Measurements from ENCODE around the gene MMP24.

The MMP24 gene

DNA sequence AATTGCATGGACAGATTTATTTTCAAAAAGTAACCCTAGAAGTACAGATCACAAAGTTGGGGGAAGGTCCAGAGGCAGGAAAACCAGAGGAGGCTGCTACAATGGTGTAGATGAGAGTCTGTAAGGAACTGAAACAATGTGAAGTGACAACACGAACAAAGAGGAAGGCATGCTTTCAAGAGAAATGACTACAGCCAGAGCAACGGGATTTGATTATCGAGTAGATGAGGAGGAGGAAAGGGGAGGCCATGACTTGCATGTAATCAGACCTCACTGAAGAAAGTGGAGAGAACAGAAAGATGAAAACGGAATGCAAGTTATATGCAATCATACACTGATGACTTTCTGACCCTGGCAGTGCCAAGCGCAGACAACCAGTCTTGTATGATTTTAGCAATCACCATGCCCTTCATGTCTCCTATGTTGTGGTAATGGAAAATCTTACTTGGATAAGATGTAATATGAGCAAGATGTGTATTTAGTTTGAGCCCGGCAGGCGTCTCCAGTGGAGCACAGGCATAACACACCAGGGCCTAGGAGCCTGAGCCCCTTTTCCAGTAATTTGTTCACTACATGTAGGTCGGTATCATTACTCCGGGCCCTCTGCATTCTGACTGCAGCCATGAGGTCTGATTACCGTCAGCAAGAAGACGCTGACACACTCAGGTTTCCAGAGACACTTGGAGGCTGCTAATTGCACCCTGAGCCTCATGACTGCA lies 99.7 kb downstream of the MMP24 start:
- peaks cover 2% of the 10 kb centered on the region for H3K4me1 ChIP-seq (ENCODE audit: control insufficient read depth, insufficient read depth, low read length)
- H3K27ac ChIP-seq (ENCODE audit: insufficient read depth, low read depth, low read length, poor library complexity, severe bottlenecking) = no peak overlapping the region
- 85 to 90% methylated on average over 11 of the region's 11 CpGs for WGBS, 2 experiments
- no peaks in the 10 kb centered on the region for H3K27me3 ChIP-seq (ENCODE audit: control insufficient read depth, insufficient read depth, low read length, poor library complexity, severe bottlenecking)
- no peaks in the 10 kb centered on the region for H3K9me3 ChIP-seq (ENCODE audit: control insufficient read depth, low read length)
- no peak overlapping the region for H3K4me3 ChIP-seq (ENCODE audit: insufficient read depth, low read depth, low read length)
- H3K36me3 ChIP-seq (ENCODE audit: control insufficient read depth, insufficient read depth, low read length) = no peaks in the 10 kb centered on the region

Data from ectodermal cell (in vitro differentiated cells).